NCI-H187 treated with DMSO at 0.1 percent for 48 hours (cell line): ENCODE measurements around the gene CRHR2.

ENCODE experiments used
- DNase-seq: peaks from one replicate; lab custom pipeline; 2025; lab: John Stamatoyannopoulos, UW

Gene CRHR2

GRCh38 chr7:30706908-30707307, 24.7 kb upstream of the CRHR2 start:
- no peak for DNase-seq

- DNase-seq, result no peak
Observed at GRCh38 chr7:30706316-30706715, 24.1 kb upstream of the CRHR2 start.

DNA sequence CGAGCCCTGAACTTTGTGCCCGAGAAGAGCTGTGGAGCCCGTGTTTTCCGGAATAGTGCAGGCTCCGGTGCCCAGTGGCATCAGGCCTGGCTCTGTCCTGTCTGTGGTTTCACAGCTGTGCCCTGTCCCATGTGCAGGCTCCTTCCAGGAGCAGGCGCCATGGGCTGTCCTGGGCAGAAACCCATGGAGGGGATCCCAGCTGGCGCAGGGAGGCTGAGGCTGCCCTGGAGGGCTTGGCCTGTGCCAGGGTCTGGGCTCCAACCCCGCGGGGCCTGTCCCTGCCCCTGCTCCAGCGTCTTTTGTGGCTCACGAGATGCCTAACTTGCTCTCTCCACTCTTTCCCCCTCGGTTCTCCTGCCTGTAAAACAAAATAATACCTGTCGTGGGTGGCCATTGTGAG, 23.3 kb upstream of the CRHR2 start:
- DNase-seq, result no peak

GRCh38 chr7:30705008-30705407, 22.8 kb upstream of the CRHR2 start:
- no peak for DNase-seq

GRCh38 chr7:30703756-30704155, 21.5 kb upstream of the CRHR2 start:
- DNase-seq, result no peak

- DNase-seq, result no peak
Observed at GRCh38 chr7:30702200-30702599, 19.9 kb upstream of the CRHR2 start.

GRCh38 chr7:30700941-30701340, 18.7 kb upstream of the CRHR2 start:
- DNase-seq, result no peak

DNA sequence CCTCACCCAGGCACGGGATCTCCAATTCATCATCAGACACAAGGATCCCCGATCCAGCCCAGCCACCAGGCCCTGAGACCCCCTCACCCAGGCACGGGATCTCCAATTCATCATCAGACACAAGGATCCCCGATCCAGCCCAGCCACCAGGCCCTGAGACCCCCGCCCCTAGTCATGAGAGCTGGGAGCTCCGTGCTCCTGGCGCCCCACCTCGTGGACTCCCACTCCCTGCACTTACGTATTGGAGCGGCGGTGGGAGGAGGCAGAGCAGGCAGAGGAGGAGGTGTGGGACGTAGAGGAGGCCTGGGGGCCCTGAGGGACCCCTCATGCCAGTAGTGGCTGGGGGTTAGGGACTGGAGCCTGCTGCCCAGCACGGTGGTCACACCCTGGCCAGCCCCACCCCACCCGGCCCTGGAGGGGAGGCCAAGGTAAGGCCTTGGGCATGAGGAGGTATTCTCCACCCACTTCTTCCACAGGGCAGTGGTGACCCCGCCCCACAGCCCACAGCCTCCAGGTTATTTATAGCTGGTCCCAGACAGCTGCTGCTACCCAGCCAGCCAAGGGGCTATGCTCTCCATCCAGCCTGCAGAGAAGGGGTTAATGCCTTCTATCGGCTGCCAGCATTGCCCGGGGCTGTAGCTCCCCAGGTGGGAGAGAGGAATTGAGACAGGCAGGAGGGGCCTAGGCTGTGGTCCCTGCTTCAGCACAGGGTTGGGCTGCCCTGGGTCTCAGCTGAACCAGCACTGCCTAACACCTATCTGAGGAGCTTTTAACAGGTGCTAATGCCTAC, 17.6 kb upstream of the CRHR2 start:
- no peak for DNase-seq

GRCh38 chr7:30698481-30698880, 16.2 kb upstream of the CRHR2 start:
- DNase-seq, result no peak

- no peak for DNase-seq
Observed at GRCh38 chr7:30697719-30698460, 15.6 kb upstream of the CRHR2 start.

GRCh38 chr7:30694774-30695721, 12.8 kb upstream of the CRHR2 start:
- DNase-seq, result no peak

DNA sequence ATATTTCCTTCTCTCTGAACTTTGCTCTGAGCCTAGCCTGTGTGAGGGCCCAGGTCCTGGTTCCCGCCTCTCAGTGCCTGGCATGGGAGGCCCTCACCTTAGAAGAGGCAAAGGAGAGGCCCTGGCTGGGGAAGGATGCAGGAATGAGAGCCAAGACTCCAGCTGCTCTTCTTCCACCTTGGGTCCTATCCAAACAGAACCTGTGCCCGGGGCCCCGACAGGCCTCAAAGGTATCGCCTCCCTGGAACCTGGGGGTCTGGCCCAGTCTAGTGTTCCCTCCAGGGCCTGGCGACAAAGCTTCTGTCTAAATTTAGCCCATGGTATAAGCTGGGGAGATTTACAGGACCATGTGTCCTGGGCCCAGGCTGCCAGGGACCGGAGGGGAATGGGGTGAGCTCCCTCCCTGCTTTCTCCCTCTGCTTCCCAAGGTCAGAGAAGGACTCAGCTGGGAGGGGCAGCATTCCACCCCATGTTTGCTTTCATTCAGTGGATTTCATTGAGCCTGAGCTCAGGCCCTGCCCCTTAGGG, 12.0 kb upstream of the CRHR2 start:
- DNase-seq, result no peak

- DNase-seq, result no peak
Observed at GRCh38 chr7:30692882-30693281, 10.6 kb upstream of the CRHR2 start.

DNA sequence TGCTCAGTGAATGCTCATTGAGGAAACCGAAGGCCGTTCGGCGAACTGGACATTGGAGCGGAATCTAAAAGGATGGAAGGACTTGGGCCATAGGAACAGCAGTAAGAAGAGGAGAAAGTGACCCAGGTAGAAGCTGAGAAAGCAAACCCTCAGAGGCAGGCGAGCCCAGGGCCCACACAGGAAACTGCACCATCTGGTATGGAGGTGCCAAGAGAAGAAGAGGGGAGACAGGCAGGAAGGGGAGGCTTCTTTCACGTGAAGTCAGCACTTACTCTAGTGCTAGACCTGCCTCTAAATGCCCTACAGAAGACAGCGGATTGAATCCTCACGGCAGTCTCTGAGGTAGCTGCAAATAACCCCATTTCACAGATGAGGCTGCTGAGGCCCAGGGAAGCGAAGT, 10.2 kb upstream of the CRHR2 start:
- DNase-seq, result no peak

GRCh38 chr7:30690011-30690410, 7.8 kb upstream of the CRHR2 start:
- no peak for DNase-seq

GRCh38 chr7:30688718-30689221, 6.5 kb upstream of the CRHR2 start:
- DNase-seq, result no peak

DNA sequence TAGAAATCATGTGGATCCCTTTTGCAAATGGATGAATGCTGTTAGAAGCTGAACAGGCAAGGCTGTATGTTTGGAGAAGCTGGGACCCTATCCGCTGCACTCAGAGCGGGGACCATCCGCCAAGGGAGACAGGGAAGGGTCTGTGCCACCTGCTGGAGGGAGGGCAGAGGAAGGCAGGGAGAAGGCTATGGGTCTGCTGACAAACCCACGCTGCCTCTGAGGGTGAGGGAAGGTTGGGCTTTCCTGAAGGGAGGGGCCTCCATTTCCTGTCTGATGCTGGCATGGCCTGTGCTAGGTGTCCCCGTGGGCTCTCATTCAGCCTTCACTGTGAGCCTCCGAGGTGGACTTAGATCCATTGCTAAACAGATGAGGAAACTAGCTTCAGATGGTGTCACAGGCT, 5.3 kb upstream of the CRHR2 start:
- DNase-seq, result no peak

DNA sequence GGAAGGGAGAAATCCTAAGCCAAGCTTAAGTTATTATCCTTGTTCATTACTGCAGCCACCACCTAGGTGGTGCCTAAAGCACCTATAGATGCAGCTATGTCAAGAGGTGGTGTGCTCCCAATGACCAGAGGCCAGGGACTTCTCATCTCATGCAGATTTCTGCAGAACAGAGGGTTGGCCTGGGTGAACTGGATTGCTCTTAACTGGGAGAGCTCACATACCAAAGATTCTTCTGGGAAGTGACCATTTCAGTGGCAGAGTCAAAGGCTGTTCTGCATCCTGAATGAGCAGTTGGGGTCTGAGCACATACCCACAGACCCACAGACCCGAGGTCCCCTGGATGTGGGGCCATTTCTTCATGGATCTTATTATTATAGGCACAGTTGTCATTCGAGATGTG, 2.1 kb upstream of the CRHR2 start:
- DNase-seq, result no peak

DNA sequence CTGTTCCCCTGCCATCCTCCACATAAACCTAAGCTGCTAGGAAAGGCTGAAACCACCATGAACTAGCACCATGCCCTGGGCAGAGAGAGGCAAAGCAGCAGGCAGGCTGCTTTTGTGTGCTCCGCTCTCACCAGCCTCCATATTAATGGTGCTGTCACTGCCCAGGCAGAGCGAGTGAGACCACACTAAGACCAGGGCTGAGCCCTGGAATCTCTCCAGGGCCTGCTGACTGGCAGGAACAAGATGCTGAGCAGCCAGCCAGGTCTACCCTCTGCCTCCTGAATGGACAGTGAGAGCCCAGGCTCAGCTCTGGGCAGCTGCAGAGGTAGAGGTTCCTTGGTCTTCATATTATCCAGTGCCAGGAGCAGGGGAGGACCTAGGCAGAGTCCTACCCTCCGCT, 1.6 kb upstream of the CRHR2 start:
- DNase-seq, result no peak

DNA sequence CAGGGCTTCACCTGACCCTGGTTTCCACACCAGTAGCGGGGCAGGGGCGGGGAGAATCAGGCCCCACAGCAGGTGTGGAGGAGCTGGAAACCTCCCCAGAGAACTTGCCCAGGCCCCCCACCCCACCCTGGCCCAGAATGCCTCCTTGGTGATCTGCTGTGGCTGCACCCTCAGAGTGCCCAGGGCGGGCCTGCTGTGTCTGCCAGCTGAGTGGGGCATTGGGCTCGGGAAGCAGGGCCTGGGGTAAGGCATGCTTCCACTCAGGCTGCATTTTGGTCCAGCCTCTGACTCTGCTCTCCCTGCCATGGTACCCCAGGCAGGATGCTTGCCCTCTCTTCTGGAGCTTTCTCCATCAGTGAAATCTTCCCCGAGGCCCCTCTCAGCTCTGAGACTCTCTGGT, 1.1 kb upstream of the CRHR2 start:
- no peak for DNase-seq

DNA sequence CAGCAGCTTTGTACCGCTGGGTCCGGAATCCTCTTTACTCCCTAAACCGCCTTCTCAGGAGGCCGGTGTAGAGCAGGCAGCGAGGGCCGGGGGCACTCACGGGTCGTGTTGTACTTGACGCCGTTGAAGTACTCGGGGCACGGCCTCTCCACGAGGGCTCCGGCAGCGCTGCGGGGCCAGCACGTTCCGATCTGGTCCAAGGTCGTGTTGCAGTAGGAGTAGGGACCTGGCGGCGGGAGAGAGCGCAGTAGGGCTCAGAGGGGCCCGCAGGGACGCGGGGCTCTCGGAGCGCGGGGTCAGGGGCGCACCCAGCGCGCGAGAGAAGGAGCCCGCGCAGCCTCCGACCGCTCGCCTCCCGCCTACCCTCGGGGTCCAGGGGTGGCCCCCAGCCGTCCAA, 443 bp downstream of the CRHR2 start:
- no peak for DNase-seq

GRCh38 chr7:30681331-30681797, 892 bp downstream of the CRHR2 start:
- no peak for DNase-seq
